Activated CD8-positive, alpha-beta T cell treated with anti-CD3 and anti-CD28 coated beads for 36 hours (primary cell): ENCODE results near the gene B3GALT4. TPM values are rescaled to one million over a fixed set of nuclear protein-coding genes. Genes with fewer than 3 reads are reported as not detected.
A peak's percentile ranks its signal among the peaks of the same experiment; 100 is the strongest.

Source experiments
- ATAC-seq: fragments of 200-7000 bp; cut with Tn5 transposase; one replicate; pipeline ENCODE4 v1.10.0; 2021; ENCODE audit warnings: mild to moderate bottlenecking, moderate library complexity
- CTCF ChIA-PET: fragments of 350-600 bp; sonication (Branson Sonifier 250); formaldehyde crosslinking; loops from one replicate; lab custom pipeline; 2021; ENCODE audit warnings: antibody characterized with exemption; lab: Charles Lee
- POLR2A ChIA-PET: fragments of 350-600 bp; sonication (Branson Sonifier 250); formaldehyde crosslinking; loops from one replicate; lab custom pipeline; 2021; ENCODE audit warnings: antibody characterized with exemption; lab: Charles Lee
- DNase-seq: peaks from one replicate; pipeline ENCODE4 v3.0.0-alpha.2; 2020
- H3K27ac Mint-ChIP-seq: one replicate; pipeline ENCODE4 v1.8.0; 2021; ENCODE audit warnings: mild to moderate bottlenecking, mixed read lengths
- H3K27me3 Mint-ChIP-seq: one replicate; pipeline ENCODE4 v1.8.0; 2021; ENCODE audit warnings: mixed read lengths
- H3K36me3 Mint-ChIP-seq: one replicate; pipeline ENCODE4 v1.8.0; 2021; ENCODE audit warnings: low read depth, mixed read lengths
- H3K4me1 Mint-ChIP-seq: one replicate; pipeline ENCODE4 v1.8.0; 2021; ENCODE audit warnings: low read depth, mixed read lengths
- H3K4me3 Mint-ChIP-seq: one replicate; pipeline ENCODE4 v1.8.0; 2021; ENCODE audit warnings: mild to moderate bottlenecking, moderate library complexity, mixed read lengths
- H3K9me3 Mint-ChIP-seq: one replicate; pipeline ENCODE4 v1.8.0; 2021; ENCODE audit warnings: mixed read lengths
- intact Hi-C: fragments of 100-400 bp; cut with micrococcal nuclease; formaldehyde crosslinking; loops from one replicate; pipeline ENCODE4 v1.10.0; 2022
- total RNA-seq, 2 experiments: library from RNA; stranded (reverse); gene quantifications; one replicate each; pipeline ENCODE4 v1.2.3, GENCODE V29; 2021
- TF ChIP-seq, protein P1 (sequence below): fragments of 200-600 bp; IDR thresholded peaks from one replicate; pipeline ENCODE4 v1.8.0; 2022; ENCODE audit warnings: antibody characterized with exemption, mild to moderate bottlenecking

B3GALT4 gene
- total RNA-seq, 2 experiments from 2014 or later = 3.6 to 4.2 TPM

DNA sequence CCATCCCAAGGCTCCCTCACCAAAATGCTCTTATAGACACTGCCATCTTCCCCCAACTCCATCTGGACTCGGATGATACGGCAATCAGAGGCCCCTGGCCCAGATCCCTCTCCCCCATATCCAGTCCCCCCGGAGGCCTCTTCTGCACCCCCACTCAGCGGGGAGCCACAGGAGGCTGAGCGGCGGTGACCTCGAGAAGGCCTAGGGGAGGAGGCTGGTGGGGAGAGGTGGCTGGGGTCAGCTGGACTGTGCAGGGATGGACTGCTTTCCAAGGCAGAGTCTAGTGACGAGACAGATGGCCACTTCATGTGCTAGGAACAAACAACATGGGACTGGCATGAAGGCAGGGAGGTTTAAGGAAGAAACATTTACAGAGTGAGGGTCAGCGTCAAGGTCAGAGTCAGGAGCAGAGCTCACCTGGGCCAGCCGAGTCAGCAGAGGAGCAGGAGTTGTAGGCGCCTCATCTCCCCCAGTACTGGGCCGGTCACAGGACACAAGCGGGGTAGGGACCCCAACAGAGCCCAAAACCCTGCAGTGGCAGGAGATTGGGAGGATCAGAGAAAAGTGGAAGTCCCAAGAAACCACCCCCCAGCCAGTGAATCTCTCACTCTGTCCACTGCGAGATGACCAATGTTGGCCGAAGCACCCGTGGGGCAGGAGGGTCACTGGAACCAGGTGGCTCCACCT, 16.2 kb downstream of the B3GALT4 start:
- intact Hi-C loops = no loop called here
- POLR2A ChIA-PET = interaction anchor here (0.6 to 13.9 kb wide), 4 partner anchors 15 to 126 kb away, joined by 3 to 261 read pairs (median 35); partner anchors contain the start of genes B3GALT4, RPS18, TAPBP and VPS52
- H3K4me3 Mint-ChIP-seq = no peak overlapping the region
- TF ChIP-seq, protein P1, sequence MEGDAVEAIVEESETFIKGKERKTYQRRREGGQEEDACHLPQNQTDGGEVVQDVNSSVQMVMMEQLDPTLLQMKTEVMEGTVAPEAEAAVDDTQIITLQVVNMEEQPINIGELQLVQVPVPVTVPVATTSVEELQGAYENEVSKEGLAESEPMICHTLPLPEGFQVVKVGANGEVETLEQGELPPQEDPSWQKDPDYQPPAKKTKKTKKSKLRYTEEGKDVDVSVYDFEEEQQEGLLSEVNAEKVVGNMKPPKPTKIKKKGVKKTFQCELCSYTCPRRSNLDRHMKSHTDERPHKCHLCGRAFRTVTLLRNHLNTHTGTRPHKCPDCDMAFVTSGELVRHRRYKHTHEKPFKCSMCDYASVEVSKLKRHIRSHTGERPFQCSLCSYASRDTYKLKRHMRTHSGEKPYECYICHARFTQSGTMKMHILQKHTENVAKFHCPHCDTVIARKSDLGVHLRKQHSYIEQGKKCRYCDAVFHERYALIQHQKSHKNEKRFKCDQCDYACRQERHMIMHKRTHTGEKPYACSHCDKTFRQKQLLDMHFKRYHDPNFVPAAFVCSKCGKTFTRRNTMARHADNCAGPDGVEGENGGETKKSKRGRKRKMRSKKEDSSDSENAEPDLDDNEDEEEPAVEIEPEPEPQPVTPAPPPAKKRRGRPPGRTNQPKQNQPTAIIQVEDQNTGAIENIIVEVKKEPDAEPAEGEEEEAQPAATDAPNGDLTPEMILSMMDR = no peak
- DNase-seq (no peak), ATAC-seq (no peak)
- no peak overlapping the region for H3K27ac Mint-ChIP-seq
- H3K27me3 Mint-ChIP-seq = no peaks in the 10 kb centered on the region
- no peaks in the 10 kb centered on the region for H3K9me3 Mint-ChIP-seq
- H3K36me3 Mint-ChIP-seq = peaks cover 30% of the 10 kb centered on the region
- H3K4me1 Mint-ChIP-seq = peaks cover 27% of the 10 kb centered on the region
- CTCF ChIA-PET = interaction anchor here (1.5 kb wide), 1 partner anchor 167 kb away, joined by 3 read pairs; no protein-coding TSS in a partner anchor

DNA sequence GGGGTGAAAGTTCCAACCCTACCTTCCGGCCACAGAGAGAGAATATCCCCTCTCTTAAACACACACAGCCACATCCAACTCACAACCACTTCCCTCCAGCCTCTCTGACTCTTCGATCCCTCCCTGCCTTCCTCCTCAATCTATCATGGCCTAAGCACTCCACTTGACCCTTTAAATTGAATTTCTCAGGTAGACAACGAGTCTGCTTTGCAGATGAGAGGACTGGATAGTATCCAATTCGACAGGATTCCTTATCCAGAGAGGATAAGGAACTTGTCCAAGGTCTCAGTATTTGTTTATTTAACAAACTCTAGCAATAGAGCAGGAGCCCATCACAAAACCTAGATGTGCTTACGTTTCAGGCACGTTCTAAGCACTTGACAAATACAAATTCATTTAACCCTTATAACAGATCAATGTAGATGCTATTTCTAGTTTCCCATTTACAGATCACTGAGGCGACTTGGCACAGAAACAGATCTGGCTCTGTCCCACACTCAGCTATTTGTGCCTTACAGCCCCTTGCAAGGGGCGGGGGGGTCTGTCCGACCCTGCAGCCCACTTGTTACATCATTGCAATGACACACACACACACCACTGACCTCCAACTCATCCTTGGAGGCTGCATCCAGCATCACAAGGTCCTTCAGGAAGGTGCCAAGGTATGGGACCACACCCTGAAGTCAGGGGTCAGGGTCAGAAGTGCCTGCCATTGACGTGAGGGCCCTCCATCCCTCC, 17.3 kb downstream of the B3GALT4 start:
- H3K9me3 Mint-ChIP-seq = no peaks in the 10 kb centered on the region
- TF ChIP-seq, protein P1 = no peak
- peaks cover 25% of the 10 kb centered on the region for H3K4me1 Mint-ChIP-seq
- intact Hi-C loops = no loop called here
- no peaks in the 10 kb centered on the region for H3K27me3 Mint-ChIP-seq
- CTCF ChIA-PET = interaction anchor here (1.0 kb wide), 1 partner anchor 17 kb away, joined by 3 read pairs; the partner anchor contains the start of gene B3GALT4
- peak overlapping the region; percentile 18 for H3K27ac Mint-ChIP-seq
- ATAC-seq = no peak
- no peak overlapping the region for H3K4me3 Mint-ChIP-seq
- POLR2A ChIA-PET = interaction anchor here (13.9 kb wide), 1 partner anchor 16 kb away, joined by 261 read pairs; the partner anchor contains the start of gene B3GALT4
- DNase-seq = no peak
- peaks cover 28% of the 10 kb centered on the region for H3K36me3 Mint-ChIP-seq

DNA sequence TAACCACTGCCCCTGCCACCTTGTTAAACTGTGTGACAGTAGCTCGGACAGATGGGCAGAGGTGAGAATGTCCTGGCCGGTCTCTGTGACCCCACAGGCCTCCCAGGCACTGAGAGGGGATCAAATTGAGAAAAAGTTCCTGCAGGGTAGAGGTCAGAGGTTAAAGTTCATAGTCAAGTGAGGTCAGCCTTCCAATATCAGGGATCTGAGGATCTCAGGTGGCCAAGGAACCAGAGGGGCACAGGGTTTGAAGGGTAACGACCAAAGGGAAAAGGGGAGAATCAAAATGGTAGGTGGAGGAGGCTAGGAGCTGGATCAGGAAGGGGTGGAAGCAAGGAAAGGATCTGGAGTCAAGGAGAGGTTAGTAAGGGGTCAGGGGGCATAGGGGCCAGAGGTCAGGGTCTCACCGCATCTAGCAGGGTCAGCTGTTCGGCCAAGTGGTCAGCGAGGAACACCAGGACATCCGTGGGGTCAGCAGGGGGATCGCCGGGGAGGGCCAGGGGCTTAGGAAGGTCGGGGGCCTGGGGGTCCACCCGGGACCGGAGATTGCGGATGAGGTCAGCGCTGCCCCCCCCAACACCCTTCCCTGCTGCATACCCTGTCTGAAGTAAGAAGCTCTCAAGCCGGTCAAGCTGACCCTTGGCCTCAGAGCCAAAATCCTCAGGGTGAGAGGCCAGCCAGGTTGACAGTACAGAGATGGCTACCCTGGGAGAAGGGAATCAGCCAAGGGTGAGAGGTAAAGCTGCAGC, 18.9 kb downstream of the B3GALT4 start:
- no peak overlapping the region for H3K27ac Mint-ChIP-seq
- peaks cover 29% of the 10 kb centered on the region for H3K4me1 Mint-ChIP-seq
- CTCF ChIA-PET = interaction anchor here (0.8 to 1.1 kb wide), 2 partner anchors 19 to 22 kb away, joined by 3 to 4 read pairs; partner anchors contain the start of genes B3GALT4 and ZBTB22
- TF ChIP-seq, protein P1 = no peak
- intact Hi-C loops = no loop called here
- ATAC-seq (no peak), DNase-seq (no peak)
- H3K27me3 Mint-ChIP-seq = no peaks in the 10 kb centered on the region
- POLR2A ChIA-PET = interaction anchor here (0.8 to 13.9 kb wide), 5 partner anchors 15 to 25 kb away, joined by 3 to 261 read pairs (median 52); partner anchors contain the start of genes B3GALT4, RPS18, TAPBP and VPS52
- H3K4me3 Mint-ChIP-seq = no peak overlapping the region
- H3K36me3 Mint-ChIP-seq = peaks cover 32% of the 10 kb centered on the region
- H3K9me3 Mint-ChIP-seq = no peaks in the 10 kb centered on the region

DNA sequence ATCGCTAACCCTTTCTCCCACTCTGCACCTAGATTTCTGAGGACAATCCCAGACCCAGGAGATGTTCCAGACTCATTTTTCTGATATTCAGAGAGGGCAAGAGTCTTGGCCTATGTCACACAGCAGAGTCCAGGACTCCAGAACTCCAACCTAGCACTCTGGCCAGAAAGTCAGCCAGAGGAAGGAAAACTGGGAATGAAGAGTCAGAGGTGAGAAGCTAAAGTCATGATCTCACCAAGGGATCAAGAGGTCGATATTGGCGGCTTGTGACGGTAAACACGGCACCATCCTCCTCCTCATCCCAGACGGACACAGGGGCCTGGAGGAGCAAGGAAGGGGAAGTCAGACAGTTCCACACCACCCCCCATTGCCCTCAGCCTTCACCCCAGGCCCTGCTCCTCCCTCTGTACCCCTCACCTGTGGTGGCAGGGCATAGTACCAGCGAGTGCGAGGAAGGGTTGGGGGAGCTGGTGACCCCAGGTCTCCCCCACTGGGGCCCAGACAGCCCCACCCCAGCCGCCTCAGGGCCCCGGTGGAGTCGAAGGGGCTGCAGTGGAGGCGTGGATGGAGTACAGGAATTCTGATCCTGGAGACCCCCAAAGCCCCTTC, 20.0 kb downstream of the B3GALT4 start:
- POLR2A ChIA-PET = interaction anchor here (0.6 to 13.9 kb wide), 6 partner anchors 8 to 106 kb away, joined by 6 to 261 read pairs (median 64); partner anchors contain the start of genes B3GALT4, PFDN6, RPS18 and TAPBP

More for the DNA sequence above, 20.0 kb downstream of the B3GALT4 start:
- ATAC-seq (no peak), DNase-seq (no peak)
- TF ChIP-seq, protein P1 = no peak
- H3K36me3 Mint-ChIP-seq = peaks cover 34% of the 10 kb centered on the region
- intact Hi-C loops = no loop called here
- CTCF ChIA-PET = interaction anchor here (0.8 to 1.2 kb wide), 3 partner anchors 11 to 20 kb away, joined by 3 read pairs; partner anchors contain the start of gene B3GALT4
- H3K4me3 Mint-ChIP-seq = peak overlapping the region; percentile 97
- no peaks in the 10 kb centered on the region for H3K9me3 Mint-ChIP-seq
- H3K27me3 Mint-ChIP-seq = no peaks in the 10 kb centered on the region
- H3K4me1 Mint-ChIP-seq = peaks cover 29% of the 10 kb centered on the region
- H3K27ac Mint-ChIP-seq = peak overlapping the region; percentile 63
